GM21515 (cell line): ENCODE measurements around the gene KLK12.

Experiments
- ATAC-seq: cut with Tn5 transposase; IDR thresholded peaks from one replicate; pipeline ENCODE4 v1.9.1; 2021; ENCODE audit not compliant: unreplicated experiment

Gene KLK12

DNA sequence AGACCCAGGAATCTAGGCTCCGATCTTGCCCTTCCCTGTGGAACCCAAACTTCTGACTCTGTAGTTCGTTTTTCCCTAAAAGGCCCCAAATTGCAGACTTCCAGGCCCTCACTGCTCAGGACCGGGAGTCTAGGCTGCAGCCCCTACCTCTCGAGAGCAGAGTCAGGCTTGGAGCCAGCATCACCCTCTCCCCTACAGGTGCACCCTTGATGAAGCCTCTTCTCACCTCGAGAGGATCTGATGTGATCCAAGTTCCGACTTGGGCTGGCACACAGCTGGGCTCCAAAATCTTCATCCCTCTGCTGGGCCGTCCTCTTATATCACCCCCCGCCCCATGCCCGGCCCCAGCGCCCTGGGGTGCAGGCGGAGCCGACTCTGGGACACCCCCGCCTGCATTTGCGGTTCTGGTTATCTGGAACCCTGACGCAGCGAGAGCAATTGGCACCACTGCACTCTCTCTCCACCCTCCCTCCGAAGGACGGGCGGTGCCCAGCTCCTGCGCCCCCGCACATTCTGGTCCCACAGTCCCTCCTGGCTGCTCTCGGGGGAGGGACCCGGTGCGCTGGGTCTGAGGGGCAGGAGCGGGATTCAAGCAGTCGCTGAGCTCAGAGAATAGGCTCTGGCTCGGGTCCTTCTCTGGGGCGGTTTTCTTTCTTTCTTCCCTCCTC is 51.0 kb downstream of the KLK12 start, which contains the start of gene KLK7:
Gene KLK7, minus strand, starts transcription at position 293 of the 668 bp plus-strand sequence. CDS start 1,518 bp downstream, outside the sequence.
- no peak for ATAC-seq

GRCh38 chr19:50982186-50982585 is 52.6 kb downstream of the KLK12 start:
- ATAC-seq, result no peak

- no peak for ATAC-seq
Measured at GRCh38 chr19:50981587-50982146, 53.1 kb downstream of the KLK12 start.

DNA sequence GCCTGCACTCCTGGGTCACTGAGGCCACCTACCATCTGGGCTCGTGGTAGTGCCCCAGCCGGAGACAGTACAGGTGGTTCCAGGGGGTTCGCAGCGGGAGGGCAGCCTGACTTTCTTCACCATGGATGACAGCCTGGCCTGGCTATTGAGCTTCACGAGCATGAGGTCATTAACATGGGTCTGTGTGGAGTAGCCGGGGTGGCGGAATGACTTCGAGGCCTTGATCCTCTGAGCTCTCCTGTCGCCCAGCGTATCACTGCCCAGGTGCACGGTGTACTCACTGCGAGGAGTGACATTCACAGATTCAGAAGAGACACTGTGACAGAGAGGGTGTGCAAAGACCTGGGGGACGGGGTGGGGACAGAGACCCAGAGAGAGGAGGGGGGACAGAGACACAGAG is 54.6 kb downstream of the KLK12 start:
- no peak for ATAC-seq

GRCh38 chr19:50979758-50980157 is 55.0 kb downstream of the KLK12 start:
- ATAC-seq, result no peak
